ENCODE results near the gene PDIA6.

The PDIA6 gene

DNA sequence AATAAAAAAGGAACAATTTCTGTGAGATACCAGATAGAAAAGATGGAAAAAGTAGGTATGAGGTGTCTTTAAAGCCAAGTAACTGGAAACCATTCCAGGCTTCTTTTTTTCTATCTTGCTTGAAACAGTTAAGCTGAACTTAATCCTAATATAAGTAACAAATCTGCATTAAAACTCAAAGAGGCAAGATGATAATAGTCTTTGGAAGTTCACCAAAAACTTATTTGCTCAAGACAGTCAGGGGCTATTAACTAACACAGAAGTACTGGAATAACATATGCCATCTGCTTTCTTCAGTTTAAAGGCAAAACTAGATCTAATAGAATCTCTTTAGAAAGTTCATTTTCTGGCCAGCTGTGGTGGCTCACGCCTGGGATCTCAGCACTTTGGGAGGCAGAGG, 18.8 kb downstream of the PDIA6 start:
- Histone ChIP-seq H3K27ac (ENCODE audit: low read depth, low read length, poor library complexity, severe bottlenecking) (no peak overlapping the region), H4K20me1 (ENCODE audit: insufficient read depth, low read length) (no peaks in the 10 kb centered on the region), H3K9ac (ENCODE audit: low read length) (no peak overlapping the region), H3K4me3 (ENCODE audit: low read depth, low read length, poor library complexity, severe bottlenecking) (no peak overlapping the region), H3K9me2 (ENCODE audit: low read depth, low read length) (no peaks in the 10 kb centered on the region), H3K27me3 (ENCODE audit: insufficient read depth, low read length) (no peaks in the 10 kb centered on the region), H3K79me2 (ENCODE audit: insufficient read depth, low read length) (peaks cover 5% of the 10 kb centered on the region; the same call in 1 of the 2 replicates), H3K4me1 (ENCODE audit: insufficient read depth, low read length, severe bottlenecking) (no peaks in the 10 kb centered on the region), H3F3A (ENCODE audit: insufficient read depth, low read length) (no peaks in the 10 kb centered on the region), H3K9me3 (ENCODE audit: low read length) (no peaks in the 10 kb centered on the region), H3K36me3 (ENCODE audit: insufficient read depth, low read length) (peaks cover 97% of the 10 kb centered on the region), H3K4me2 (ENCODE audit: low read length) (no peak overlapping the region), H2AFZ (ENCODE audit: low read length) (no peak overlapping the region)
- TF ChIP-seq, protein P1, sequence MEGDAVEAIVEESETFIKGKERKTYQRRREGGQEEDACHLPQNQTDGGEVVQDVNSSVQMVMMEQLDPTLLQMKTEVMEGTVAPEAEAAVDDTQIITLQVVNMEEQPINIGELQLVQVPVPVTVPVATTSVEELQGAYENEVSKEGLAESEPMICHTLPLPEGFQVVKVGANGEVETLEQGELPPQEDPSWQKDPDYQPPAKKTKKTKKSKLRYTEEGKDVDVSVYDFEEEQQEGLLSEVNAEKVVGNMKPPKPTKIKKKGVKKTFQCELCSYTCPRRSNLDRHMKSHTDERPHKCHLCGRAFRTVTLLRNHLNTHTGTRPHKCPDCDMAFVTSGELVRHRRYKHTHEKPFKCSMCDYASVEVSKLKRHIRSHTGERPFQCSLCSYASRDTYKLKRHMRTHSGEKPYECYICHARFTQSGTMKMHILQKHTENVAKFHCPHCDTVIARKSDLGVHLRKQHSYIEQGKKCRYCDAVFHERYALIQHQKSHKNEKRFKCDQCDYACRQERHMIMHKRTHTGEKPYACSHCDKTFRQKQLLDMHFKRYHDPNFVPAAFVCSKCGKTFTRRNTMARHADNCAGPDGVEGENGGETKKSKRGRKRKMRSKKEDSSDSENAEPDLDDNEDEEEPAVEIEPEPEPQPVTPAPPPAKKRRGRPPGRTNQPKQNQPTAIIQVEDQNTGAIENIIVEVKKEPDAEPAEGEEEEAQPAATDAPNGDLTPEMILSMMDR (IDR thresholded peaks at IDR 0.05; ENCODE audit: low read length), result no peak
- TF ChIP-seq EZH2 (IDR thresholded peaks at IDR 0.05; ENCODE audit: borderline replicate concordance, low read length), result no peak

DNA sequence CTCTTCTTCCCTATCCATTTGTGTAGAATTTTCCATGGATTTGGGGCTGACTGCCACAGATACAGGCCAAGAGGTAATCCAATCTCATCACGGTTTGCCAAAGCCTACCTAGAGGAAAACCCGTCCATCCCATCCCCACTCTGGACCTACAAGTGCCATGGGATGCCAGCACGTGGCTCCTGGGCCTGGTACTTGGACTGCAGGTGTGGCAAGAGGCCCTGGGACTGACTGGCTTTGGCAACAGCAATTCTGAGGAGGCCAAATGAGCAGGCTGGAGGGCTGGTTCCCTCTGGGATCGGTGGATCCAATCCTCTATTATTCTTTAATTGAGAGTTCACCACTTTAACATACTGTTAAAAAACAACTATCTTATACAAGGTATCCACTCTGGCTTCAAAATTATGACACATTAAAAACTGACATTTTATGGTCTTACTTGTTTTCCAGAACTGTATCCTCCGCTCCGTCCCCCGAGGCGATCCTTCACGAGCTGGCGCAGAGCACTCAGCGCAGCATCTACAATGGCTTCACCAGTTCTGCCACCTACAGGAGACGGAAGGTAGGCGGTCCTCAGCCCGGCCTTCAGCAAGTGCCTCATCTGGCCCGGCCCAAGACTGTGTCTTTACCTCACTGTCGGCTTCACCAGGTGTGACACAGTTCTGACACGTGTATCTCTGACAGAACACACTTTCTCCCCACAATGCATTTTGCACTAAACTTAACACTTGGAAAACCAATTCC, 19.8 kb downstream of the PDIA6 start:
- Histone ChIP-seq H3K36me3 (ENCODE audit: insufficient read depth, low read length) (peaks cover 98% of the 10 kb centered on the region), H3F3A (ENCODE audit: insufficient read depth, low read length) (no peaks in the 10 kb centered on the region), H3K4me1 (ENCODE audit: insufficient read depth, low read length, severe bottlenecking) (no peaks in the 10 kb centered on the region), H3K9me3 (ENCODE audit: low read length) (no peaks in the 10 kb centered on the region), H3K4me2 (ENCODE audit: low read length) (no peak overlapping the region), H4K20me1 (ENCODE audit: insufficient read depth, low read length) (no peaks in the 10 kb centered on the region), H3K79me2 (ENCODE audit: insufficient read depth, low read length) (peaks cover 4% of the 10 kb centered on the region; the same call in 1 of the 2 replicates), H3K9me2 (ENCODE audit: low read depth, low read length) (no peaks in the 10 kb centered on the region), H3K27me3 (ENCODE audit: insufficient read depth, low read length) (no peaks in the 10 kb centered on the region), H3K27ac (ENCODE audit: low read depth, low read length, poor library complexity, severe bottlenecking) (no peak overlapping the region), H3K9ac (ENCODE audit: low read length) (no peak overlapping the region), H3K4me3 (ENCODE audit: low read depth, low read length, poor library complexity, severe bottlenecking) (no peak overlapping the region), H2AFZ (ENCODE audit: low read length) (no peak overlapping the region)
- TF ChIP-seq EZH2 (IDR thresholded peaks at IDR 0.05; ENCODE audit: borderline replicate concordance, low read length), result no peak
- TF ChIP-seq, protein P1 (IDR thresholded peaks at IDR 0.05; ENCODE audit: low read length), result no peak

DNA sequence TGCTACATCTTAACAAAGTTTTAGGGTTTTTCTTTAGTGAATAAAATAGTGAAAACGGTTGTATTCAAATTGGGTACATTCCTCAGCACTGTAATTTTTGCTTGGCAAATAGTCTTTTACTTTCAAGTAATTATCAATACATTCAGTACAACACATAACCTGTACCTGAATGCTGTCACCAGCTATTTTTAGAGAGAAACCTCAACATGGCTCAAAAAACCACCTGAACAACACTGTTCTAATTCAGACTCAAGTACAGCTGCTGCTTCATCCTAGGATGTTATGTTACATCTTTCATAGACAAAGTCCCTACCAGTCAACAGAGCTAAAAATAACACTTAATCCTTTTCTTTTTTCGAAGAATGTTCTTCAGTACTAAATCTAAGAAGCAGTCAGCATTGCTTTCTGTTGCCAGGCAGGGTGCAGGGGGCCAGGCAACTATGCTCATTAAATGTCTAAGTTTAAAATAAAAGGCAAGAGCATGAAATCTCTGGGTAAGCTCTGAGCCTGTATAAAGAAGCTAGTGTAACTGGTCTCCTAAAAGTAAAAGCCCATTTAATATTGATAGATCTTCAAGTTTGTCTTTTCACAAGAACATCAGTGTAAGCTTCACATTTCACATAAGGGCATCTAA, 20.5 kb downstream of the PDIA6 start:
- H2AFZ ChIP-seq (ENCODE audit: low read length), result no peak overlapping the region
- no peaks in the 10 kb centered on the region for H3K27me3 ChIP-seq (ENCODE audit: insufficient read depth, low read length)
- no peak overlapping the region for H3K27ac ChIP-seq (ENCODE audit: low read depth, low read length, poor library complexity, severe bottlenecking)
- no peak overlapping the region for H3K9ac ChIP-seq (ENCODE audit: low read length)
- H3K9me3 ChIP-seq (ENCODE audit: low read length), result no peaks in the 10 kb centered on the region
- no peak overlapping the region for H3K4me2 ChIP-seq (ENCODE audit: low read length)
- peaks cover 98% of the 10 kb centered on the region for H3K36me3 ChIP-seq (ENCODE audit: insufficient read depth, low read length)
- H3K9me2 ChIP-seq (ENCODE audit: low read depth, low read length), result no peaks in the 10 kb centered on the region
- H3F3A ChIP-seq (ENCODE audit: insufficient read depth, low read length), result no peaks in the 10 kb centered on the region
- no peaks in the 10 kb centered on the region for H3K4me1 ChIP-seq (ENCODE audit: insufficient read depth, low read length, severe bottlenecking)
- H3K79me2 ChIP-seq (ENCODE audit: insufficient read depth, low read length), result peaks cover 4% of the 10 kb centered on the region; the same call in 1 of the 2 replicates
- TF ChIP-seq, protein P1 (IDR thresholded peaks at IDR 0.05; ENCODE audit: low read length), result no peak
- no peak for TF ChIP-seq EZH2 (IDR thresholded peaks at IDR 0.05; ENCODE audit: borderline replicate concordance, low read length)
- H4K20me1 ChIP-seq (ENCODE audit: insufficient read depth, low read length), result no peaks in the 10 kb centered on the region
- no peak overlapping the region for H3K4me3 ChIP-seq (ENCODE audit: low read depth, low read length, poor library complexity, severe bottlenecking)
